ENCODE measurements around the gene CBR3. TPM values are rescaled to one million over a fixed set of nuclear protein-coding genes. Genes with fewer than 3 reads are reported as not detected.
"Not testable (repeated sequence)": the region's sequence is repeated elsewhere in the genome, so short reads cannot be mapped to it uniquely, and the experiment has no call there.

The CBR3 gene
- total RNA-seq, 1 donor from 2014 or later: 12.8 TPM

DNA sequence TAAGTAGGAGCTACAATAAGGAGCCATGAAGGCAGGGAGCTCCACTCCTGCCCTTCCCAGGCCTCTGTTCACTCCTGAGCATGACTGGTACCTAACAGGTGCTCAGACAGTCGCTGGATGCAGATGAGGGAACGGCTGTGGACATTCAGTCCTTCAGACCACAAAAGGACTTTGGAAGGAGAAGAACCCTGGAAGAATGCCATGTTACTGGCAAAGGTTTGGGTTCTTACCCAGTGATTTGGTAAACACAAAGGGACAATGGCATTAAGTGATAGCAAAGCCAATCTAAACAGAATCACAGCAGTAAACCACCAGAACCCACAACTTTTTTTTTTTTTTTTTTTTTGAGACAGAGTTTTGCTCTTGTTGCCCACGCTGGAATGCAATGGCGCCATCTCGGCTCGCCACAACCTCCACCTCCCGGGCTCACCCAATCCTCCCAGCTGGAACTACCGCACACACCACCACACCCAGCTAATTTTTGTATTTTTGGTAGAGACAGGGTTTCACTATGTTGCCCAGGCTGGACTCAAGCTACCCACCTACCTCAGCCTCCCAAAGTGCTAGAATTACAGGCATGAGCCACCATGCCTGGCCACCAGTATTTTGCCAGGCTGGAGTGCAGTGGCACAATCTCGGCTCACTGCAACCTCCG is 7.5 kb upstream of the CBR3 start:
- H3K4me3 ChIP-seq (ENCODE audit: low read depth, low read length): no peak overlapping the region
- DNase-seq (ENCODE audit: low read depth): no peak
- no peak for TF ChIP-seq CTCF (conservative IDR thresholded peaks at IDR 0.05; ENCODE audit: low read depth, low read length)

- no peak for DNase-seq (ENCODE audit: low read depth)
- TF ChIP-seq CTCF (conservative IDR thresholded peaks at IDR 0.05; ENCODE audit: low read depth, low read length): no peak
- H3K4me3 ChIP-seq (ENCODE audit: low read depth, low read length): no peak overlapping the region
Observed at GRCh38 chr21:36127977-36128376, 6.9 kb upstream of the CBR3 start.

DNA sequence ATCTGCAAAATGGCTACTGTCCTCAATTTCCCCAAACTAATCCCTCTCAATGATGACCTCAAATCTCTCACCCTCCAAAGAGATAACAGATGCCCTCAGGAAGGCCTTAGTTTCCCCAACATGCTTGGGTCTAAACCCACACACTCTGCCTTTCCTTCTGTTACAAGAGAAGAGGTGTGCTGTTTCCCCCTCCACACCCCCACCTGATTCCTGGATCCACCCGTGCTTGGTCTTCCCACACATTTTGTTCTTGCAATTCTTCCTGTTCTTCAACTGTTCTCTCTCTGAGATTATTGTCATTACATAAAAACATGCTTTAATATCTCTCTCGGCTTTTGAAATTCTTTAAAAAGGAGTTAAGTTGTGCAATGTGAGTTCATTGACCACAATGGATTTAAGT is 5.7 kb upstream of the CBR3 start:
- DNase-seq (ENCODE audit: low read depth): no peak
- no peak overlapping the region for H3K4me3 ChIP-seq (ENCODE audit: low read depth, low read length)

DNA sequence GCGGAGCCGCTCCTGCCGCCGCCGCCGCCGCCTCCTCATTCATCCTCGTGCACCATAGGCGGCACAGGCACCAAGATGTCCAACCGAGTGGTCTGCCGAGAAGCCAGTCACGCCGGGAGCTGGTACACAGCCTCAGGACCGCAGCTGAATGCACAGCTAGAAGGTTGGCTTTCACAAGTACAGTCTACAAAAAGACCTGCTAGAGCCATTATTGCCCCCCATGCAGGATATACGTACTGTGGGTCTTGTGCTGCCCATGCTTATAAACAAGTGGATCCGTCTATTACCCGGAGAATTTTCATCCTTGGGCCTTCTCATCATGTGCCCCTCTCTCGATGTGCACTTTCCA is 4.5 kb upstream of the CBR3 start:
- H3K4me3 ChIP-seq (ENCODE audit: low read depth, low read length): peak overlapping the region; percentile 31

More for the DNA sequence above, 5.7 kb upstream of the CBR3 start:
- TF ChIP-seq CTCF (conservative IDR thresholded peaks at IDR 0.05; ENCODE audit: low read depth, low read length): no peak

GRCh38 chr21:36130839-36131238 is 4.0 kb upstream of the CBR3 start:
- H3K4me3 ChIP-seq (ENCODE audit: low read depth, low read length): not testable (repeated sequence)

More for the DNA sequence above, 4.5 kb upstream of the CBR3 start:
- not testable (repeated sequence) for DNase-seq (ENCODE audit: low read depth)

DNA sequence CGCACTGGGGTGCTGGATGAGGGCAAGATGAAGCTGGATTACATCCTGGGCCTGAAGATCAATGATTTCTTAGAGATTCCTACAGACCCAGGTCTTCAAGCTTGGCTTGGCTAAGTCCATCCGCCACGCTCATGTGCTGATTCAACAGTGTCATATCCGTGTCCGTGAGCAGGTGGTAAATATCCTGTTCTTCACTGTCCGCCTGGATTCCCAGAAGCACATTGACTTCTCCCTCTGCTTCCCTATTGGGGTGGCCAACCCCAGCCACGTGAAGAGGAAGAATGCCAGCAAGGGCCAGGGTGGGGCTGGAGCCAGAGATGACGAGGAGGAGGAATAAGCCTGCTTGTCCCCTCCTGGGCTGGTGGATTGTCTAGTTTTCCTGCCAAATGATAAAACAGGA is 2.2 kb upstream of the CBR3 start:
- H3K4me3 ChIP-seq (ENCODE audit: low read depth, low read length): no peak overlapping the region
- DNase-seq (ENCODE audit: low read depth): no peak
- no peak for TF ChIP-seq CTCF (conservative IDR thresholded peaks at IDR 0.05; ENCODE audit: low read depth, low read length)

More at GRCh38 chr21:36130839-36131238, 4.0 kb upstream of the CBR3 start:
- DNase-seq (ENCODE audit: low read depth): not testable (repeated sequence)

- no peak for DNase-seq (ENCODE audit: low read depth)
- TF ChIP-seq CTCF (conservative IDR thresholded peaks at IDR 0.05; ENCODE audit: low read depth, low read length): no peak
- H3K4me3 ChIP-seq (ENCODE audit: low read depth, low read length): peak overlapping the region; percentile 77
Observed at GRCh38 chr21:36135391-36136102, 668 bp downstream of the CBR3 start.

DNA sequence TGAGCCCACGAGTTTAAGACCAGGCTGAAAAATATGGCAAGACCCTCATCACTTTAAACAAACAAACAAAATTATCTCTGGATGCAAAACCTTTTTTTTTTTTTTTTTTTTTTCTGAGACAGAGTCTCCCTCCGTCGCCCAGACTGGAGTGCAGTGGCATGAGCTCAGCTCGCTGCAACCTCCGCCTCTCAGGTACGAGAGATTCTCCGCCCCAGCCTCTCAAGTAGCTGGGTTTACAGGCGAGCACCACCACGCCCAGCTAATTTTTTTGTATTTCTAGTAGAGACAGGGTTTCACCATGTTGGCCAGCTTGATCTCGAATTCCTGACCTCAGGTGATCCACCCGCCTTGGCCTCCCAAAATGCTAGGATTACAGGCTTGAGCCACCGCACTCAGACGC is 4.9 kb downstream of the CBR3 start:
- H3K4me3 ChIP-seq (ENCODE audit: low read depth, low read length); DNase-seq (ENCODE audit: low read depth): not testable (repeated sequence)

All from epithelial cell of proximal tubule (primary cell).